ENCODE measurements around the gene NPM1.
"Not testable (repeated sequence)": the region's sequence is repeated elsewhere in the genome, so short reads cannot be mapped to it uniquely, and the experiment has no call there.

Gene NPM1

DNA sequence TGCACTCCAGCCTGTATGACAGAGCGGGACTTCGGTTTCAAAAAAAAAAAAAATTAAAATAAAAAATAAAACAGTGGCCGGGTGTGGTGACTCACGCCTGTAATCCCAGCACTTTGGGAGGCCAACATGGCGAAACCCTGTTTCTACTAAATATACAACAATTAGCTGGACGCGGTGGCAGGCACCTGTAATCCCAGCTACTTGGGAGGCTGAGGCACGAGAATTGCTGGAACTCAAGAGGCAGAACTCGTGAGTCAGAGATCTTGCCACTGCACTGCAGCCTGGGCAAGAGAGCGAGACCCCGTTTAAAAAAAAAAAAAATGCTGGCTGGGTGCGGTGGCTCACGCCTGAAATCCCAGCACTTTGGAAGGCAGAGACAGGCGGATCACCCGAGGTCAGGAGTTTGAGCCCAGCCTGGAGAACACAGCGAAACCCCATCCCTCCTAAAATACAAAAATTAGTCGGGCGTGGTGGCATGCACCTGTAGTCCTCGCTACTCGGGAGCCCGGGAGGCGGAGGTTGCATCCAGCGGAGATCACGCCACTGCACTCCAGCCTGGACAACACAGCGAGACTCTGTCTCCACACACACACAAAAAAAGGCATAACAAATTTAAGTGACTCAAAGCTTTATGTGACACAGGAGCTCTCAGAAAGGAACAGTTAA is 1.5 kb upstream of the NPM1 start:
- DNase-seq = no peak

- no peak for DNase-seq
These were observed 746 bp upstream of the NPM1 start for GRCh38 chr5:171386861-171387344.

GRCh38 chr5:171387970-171388815 is 544 bp downstream of the NPM1 start:
- peak; percentile 78 for DNase-seq

DNA sequence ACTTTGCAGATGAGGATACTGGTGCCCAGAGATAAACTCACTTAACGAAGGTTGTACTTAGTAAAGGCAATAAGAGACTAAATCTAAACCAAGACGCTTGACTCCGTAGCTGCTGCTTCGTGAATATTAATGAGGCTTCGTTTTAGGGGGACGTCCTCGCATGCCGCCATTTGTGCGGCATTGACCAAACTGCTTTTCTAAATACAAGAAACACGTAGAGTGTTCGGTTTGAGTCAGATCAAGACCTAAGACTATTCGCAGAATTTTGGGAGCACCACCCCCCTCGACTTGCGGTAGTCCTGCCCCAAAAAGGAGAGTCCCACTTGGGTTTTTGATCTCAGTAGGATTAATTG is 1.1 kb downstream of the NPM1 start:
- peak; percentile 28 to 31 for DNase-seq

- DNase-seq = no peak
These were observed 3.4 kb downstream of the NPM1 start for GRCh38 chr5:171390883-171391677.

DNA sequence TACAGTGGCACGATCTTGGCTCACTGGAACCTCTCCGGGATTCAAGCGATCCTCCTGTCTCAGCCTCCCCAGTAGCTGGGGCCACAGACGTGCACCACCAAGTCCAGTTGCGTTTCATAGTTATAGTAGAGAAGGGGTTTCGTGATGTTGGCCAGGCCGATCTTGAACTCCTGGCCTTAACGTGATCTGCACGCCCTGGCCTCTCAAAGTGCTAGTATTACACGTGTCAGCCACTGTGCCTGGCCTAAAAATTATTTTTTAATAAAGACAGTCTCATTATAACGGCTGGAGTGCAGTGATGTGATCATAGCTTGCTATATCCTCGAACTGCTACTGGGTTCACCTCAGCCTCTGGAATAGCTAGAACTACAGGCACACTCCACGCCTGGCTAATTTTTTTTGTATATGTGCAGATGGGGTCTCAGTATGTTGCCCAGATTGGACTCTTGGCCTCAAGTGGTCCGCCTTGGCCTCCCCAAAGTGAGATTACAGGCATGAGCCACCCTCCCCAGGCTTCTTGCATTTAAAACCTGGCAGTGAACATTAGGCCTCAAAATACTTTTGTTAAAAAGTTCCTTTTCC is 4.4 kb downstream of the NPM1 start:
- DNase-seq = no peak

GRCh38 chr5:171392585-171393159 is 5.0 kb downstream of the NPM1 start:
- DNase-seq = no peak

- no peak for DNase-seq
These were observed 7.4 kb downstream of the NPM1 start for GRCh38 chr5:171395042-171395441.

GRCh38 chr5:171396583-171396982 is 8.9 kb downstream of the NPM1 start:
- not testable (repeated sequence) for DNase-seq

- no peak for DNase-seq
These were observed 9.5 kb downstream of the NPM1 start for GRCh38 chr5:171397190-171397589.

DNA sequence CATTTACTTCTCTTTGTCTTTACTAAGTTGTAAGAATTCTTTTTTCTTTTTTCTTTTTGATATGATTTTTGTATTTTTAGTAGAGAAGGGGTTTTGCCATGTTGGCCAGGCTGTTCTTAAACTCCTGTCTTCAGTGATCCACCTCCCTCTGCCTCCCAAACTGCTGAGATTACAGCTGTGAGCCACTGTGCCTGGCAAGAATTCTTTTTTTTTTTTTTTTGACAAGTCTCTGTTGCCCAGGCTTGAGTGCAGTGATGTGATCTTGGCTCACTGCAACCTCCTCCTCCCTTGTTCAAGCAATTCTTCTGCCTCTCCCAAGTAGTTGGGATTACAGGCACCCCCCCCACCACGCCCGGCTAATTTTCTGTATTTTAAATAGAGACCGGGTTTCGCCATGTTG is 9.9 kb downstream of the NPM1 start:
- no peak for DNase-seq

GRCh38 chr5:171398660-171399059 is 11.0 kb downstream of the NPM1 start:
- DNase-seq = not testable (repeated sequence)

DNA sequence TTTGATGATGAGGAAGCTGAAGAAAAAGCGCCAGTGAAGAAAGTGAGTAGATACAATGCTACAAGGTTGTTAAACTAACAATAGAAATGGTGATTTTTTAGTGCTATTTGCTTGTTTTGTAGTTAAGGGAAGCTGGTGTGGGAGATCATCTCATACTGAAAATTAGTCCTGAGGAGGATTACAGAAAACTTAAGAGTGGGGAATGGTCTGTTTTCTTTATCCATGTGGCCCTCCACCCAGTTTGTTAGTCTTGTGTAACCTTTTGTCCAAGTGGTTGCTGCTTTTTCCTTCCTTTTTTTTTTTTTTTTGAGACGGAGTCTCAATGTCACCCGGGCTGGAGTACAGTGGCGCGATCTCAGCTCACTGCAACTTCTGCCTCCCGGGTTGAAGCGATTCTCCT is 12.5 kb downstream of the NPM1 start:
- no peak for DNase-seq

DNA sequence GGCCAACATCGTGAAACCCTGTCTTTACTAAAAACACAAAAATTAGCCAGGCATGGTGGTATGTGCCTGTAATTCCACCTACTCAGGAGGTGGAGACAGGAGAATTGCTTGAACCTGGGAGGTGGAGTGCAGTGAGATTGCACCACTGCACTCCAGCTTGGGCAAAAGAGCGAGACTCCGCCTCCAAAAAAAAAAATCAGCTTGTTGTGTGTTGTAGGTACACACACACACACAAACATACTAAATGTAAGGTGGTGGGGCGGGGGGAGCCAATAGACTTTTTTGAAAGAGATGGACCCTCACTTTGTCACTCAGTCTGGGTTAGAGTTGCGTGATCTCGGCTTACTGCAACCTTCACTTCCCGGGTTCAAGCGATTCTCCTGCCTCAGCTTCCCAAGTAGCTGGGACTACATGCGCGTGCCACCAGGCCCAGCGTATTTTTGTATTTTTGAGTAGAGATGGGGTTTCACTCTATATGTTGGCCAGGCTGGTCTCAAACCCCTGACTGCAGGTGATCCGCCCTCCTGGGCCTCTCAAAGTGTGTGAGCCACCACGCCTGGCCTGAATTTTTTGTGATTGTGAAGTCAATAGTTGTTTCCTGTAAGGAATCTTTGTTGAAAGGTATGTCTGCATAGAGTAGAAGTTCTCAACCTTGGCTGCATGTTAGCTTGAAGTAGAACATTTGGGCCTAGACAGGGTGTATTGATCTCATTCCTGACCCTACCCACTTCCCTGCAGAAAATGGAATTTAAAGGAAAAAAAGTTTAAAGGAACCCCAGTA is 13.7 kb downstream of the NPM1 start:
- no peak for DNase-seq

GRCh38 chr5:171402751-171403150 is 15.1 kb downstream of the NPM1 start:
- DNase-seq = not testable (repeated sequence)

DNA sequence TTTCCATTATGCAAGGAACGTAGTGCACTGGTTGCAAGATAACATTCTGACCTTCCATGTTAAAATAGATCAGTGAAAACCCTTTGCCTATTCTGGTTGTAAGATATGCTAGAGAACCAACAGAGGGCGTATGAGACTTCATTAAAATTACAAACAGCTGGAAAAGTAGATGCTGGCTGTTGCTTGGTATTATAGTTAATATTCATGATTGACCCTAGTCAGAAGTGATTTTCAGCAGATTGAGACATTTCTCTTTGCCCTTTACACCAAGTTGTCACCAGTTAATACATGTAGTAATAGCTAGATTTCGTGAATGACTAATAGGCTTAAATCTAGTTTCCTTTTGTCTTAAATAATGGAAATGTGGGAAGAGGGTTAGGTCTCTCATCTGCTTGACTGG is 18.0 kb downstream of the NPM1 start:
- DNase-seq = no peak

GRCh38 chr5:171407234-171407633 is 19.6 kb downstream of the NPM1 start:
- no peak for DNase-seq

- DNase-seq = no peak
These were observed 21.8 kb downstream of the NPM1 start for GRCh38 chr5:171409164-171410136.

DNA sequence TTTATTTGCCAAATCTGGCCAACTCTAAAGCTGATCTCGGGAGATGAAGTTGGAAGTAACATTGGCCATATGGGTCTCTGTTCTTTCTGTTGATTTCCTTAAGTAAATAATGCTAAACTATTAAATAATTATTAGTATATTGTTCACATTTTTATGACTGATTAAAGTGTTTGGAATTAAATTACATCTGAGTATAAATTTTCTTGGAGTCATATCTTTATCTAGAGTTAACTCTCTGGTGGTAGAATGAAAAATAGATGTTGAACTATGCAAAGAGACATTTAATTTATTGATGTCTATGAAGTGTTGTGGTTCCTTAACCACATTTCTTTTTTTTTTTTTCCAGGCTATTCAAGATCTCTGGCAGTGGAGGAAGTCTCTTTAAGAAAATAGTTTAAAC is 22.5 kb downstream of the NPM1 start:
- no peak for DNase-seq

GRCh38 chr5:171412186-171412585 is 24.5 kb downstream of the NPM1 start:
- no peak for DNase-seq

All from stimulated activated CD4-positive, alpha-beta T cell treated with anti-CD3 and anti-CD28 coated beads, Interleukin-2, amount 100 ng/mL, for 48 hours (primary cell).